H7 (cell line): ENCODE measurements around the gene COX5A. TPM values are rescaled to one million over a fixed set of nuclear protein-coding genes. Genes with fewer than 3 reads are reported as not detected.
"Not testable (repeated sequence)": the region's sequence is repeated elsewhere in the genome, so short reads cannot be mapped to it uniquely, and the experiment has no call there.

ENCODE experiments used
- DNase-seq: peaks from one replicate; pipeline ENCODE4 v3.0.0; 2012
- H3K27me3 ChIP-seq: 2 replicates; pipeline ENCODE4 v1.6.0; 2011; ENCODE audit warnings: mild to moderate bottlenecking, low read length; ENCODE audit not compliant: control insufficient read depth, insufficient read depth
- H3K36me3 ChIP-seq: replicated peaks from 2 replicates; pipeline ENCODE4 v1.5.1; 2011; ENCODE audit warnings: low read length; ENCODE audit not compliant: control insufficient read depth, insufficient read depth
- H3K4me3 ChIP-seq: 2 replicates; pipeline ENCODE4 v1.5.1; 2011; ENCODE audit warnings: low read depth, mild to moderate bottlenecking, control low read depth, low read length, moderate library complexity; ENCODE audit not compliant: insufficient read depth
- total RNA-seq: library from RNA; depleted of rRNA; stranded (reverse); fragments of >200 nt; shearing (Covaris generic); gene quantifications from 2 replicates; pipeline ENCODE4 v1.2.3, GENCODE V29; 2014

COX5A gene
- total RNA-seq, 1 experiment from 2014 or later = 185 TPM

GRCh38 chr15:74959586-74959939 is 21.7 kb upstream of the COX5A start:
- no peak for DNase-seq
- Histone ChIP-seq H3K4me3 (peak overlapping the region; percentile 73), H3K36me3 (no peaks in the 10 kb centered on the region), H3K27me3 (peaks cover 37% of the 10 kb centered on the region)

GRCh38 chr15:74958908-74959585 is 21.2 kb upstream of the COX5A start:
- Histone ChIP-seq H3K27me3 (peaks cover 37% of the 10 kb centered on the region), H3K4me3 (peak overlapping the region; percentile 73), H3K36me3 (no peaks in the 10 kb centered on the region)
- DNase-seq = peak; percentile 73

- H3K4me3 ChIP-seq = peak overlapping the region; percentile 73
- peaks cover 37% of the 10 kb centered on the region for H3K27me3 ChIP-seq
- H3K36me3 ChIP-seq = no peaks in the 10 kb centered on the region
- DNase-seq = peak; percentile 77
Measured at GRCh38 chr15:74958320-74958907, 20.5 kb upstream of the COX5A start.

- peak overlapping the region; percentile 73 for H3K4me3 ChIP-seq
- peaks cover 37% of the 10 kb centered on the region for H3K27me3 ChIP-seq
Measured at GRCh38 chr15:74957476-74958035, 19.7 kb upstream of the COX5A start.

GRCh38 chr15:74956648-74957475 is 19.0 kb upstream of the COX5A start, which contains the start of gene RPP25:
RPP25 (minus strand) TSS chr15:74956772; CDS start chr15:74956583, 189 bp downstream.
- Histone ChIP-seq H3K4me3 (peak within 1 kb of the TSS; percentile 73), H3K27me3 (peaks cover 37% of the 10 kb centered on the region), H3K36me3 (no peaks in the 10 kb centered on the region)
- DNase-seq = peak; percentile 95

More at GRCh38 chr15:74957476-74958035, 19.7 kb upstream of the COX5A start:
- H3K36me3 ChIP-seq = no peaks in the 10 kb centered on the region
- peak; percentile 67 for DNase-seq

- Histone ChIP-seq H3K4me3 (peak overlapping the region; percentile 73), H3K36me3 (no peaks in the 10 kb centered on the region), H3K27me3 (peaks cover 37% of the 10 kb centered on the region)
- DNase-seq = peak; percentile 81
Measured at GRCh38 chr15:74955796-74956647, 18.1 kb upstream of the COX5A start.

GRCh38 chr15:74955017-74955416 is 17.1 kb upstream of the COX5A start:
- H3K27me3 ChIP-seq = peaks cover 34% of the 10 kb centered on the region
- H3K36me3 ChIP-seq = no peaks in the 10 kb centered on the region
- H3K4me3 ChIP-seq = peak overlapping the region; percentile 73
- no peak for DNase-seq

GRCh38 chr15:74954515-74954914 is 16.6 kb upstream of the COX5A start:
- Histone ChIP-seq H3K4me3 (peak overlapping the region; percentile 73), H3K27me3 (peaks cover 30% of the 10 kb centered on the region), H3K36me3 (no peaks in the 10 kb centered on the region)
- no peak for DNase-seq

- DNase-seq = no peak
- Histone ChIP-seq H3K36me3 (no peaks in the 10 kb centered on the region), H3K4me3 (no peak overlapping the region), H3K27me3 (peaks cover 9% of the 10 kb centered on the region)
Measured at GRCh38 chr15:74951006-74951405, 13.1 kb upstream of the COX5A start.

GRCh38 chr15:74950078-74950908 is 12.4 kb upstream of the COX5A start:
- peak; percentile 80 for DNase-seq
- Histone ChIP-seq H3K36me3 (no peaks in the 10 kb centered on the region), H3K4me3 (no peak overlapping the region)

GRCh38 chr15:74937272-74937589 is 642 bp downstream of the COX5A start:
- Histone ChIP-seq H3K27me3 (no peaks in the 10 kb centered on the region), H3K4me3 (peak overlapping the region; percentile 97), H3K36me3 (no peaks in the 10 kb centered on the region)
- no peak for DNase-seq

More at GRCh38 chr15:74950078-74950908, 12.4 kb upstream of the COX5A start:
- peaks cover 4% of the 10 kb centered on the region; the same call in 1 of the 2 replicates for H3K27me3 ChIP-seq

GRCh38 chr15:74935193-74935592 is 2.7 kb downstream of the COX5A start:
- not testable (repeated sequence) for H3K4me3 ChIP-seq, DNase-seq, H3K36me3 ChIP-seq, H3K27me3 ChIP-seq

GRCh38 chr15:74933573-74933972 is 4.3 kb downstream of the COX5A start:
- no peak overlapping the region for H3K4me3 ChIP-seq
- peaks cover 14% of the 10 kb centered on the region for H3K36me3 ChIP-seq
- no peaks in the 10 kb centered on the region for H3K27me3 ChIP-seq
- DNase-seq = no peak
